Endothelial cell of umbilical vein (primary cell): Measurements from ENCODE around the gene INCENP. TPM values are rescaled to one million over a fixed set of nuclear protein-coding genes. Genes with fewer than 3 reads are reported as not detected.

ENCODE experiments used
- BruUV-seq: library from RNA; stranded (reverse); fragments of 400-500 nt; replicated peaks from 2 replicates; lab custom pipeline; 2021; lab: Mats Ljungman, UMichigan
- CTCF ChIA-PET: fragments of 300-600, 350-600 bp; sonication (Branson Sonifier 250); formaldehyde crosslinking; loops from one replicate; lab custom pipeline; 2021; ENCODE audit warnings: antibody characterized with exemption, inconsistent platforms; lab: Charles Lee
- POLR2A ChIA-PET: fragments of 300-600, 350-600 bp; sonication (Branson Sonifier 250); formaldehyde crosslinking; loops from one replicate; lab custom pipeline; 2021; ENCODE audit warnings: antibody characterized with exemption, inconsistent platforms; lab: Charles Lee
- DNase-seq: peaks from one replicate; pipeline ENCODE4 v3.0.0-alpha.2; 2011; ENCODE audit warnings: low read depth, low spot score
- FAIRE-seq: peaks from 2 replicates; lab custom pipeline; 2011; peaks lifted over from hg19 to GRCh38; lab: Jason Lieb, UNC
- H2AFZ ChIP-seq: 2 replicates; pipeline ENCODE4 v1.6.0; 2012; ENCODE audit warnings: low read depth, low read length, control low read depth, inconsistent platforms
- H3K27ac ChIP-seq: 2 replicates; pipeline ENCODE4 v1.5.1; 2011; ENCODE audit warnings: low read depth, mild to moderate bottlenecking, control low read depth, low read length, moderate library complexity; ENCODE audit not compliant: insufficient read depth
- H3K27me3 ChIP-seq, 2 experiments: 2 replicates each; pipeline versions ENCODE4 v1.6.0 to v1.6.1; 2011; ENCODE audit warnings: low read length in 2 of 2, mixed read lengths in 1 of 2; ENCODE audit not compliant: control insufficient read depth in 2 of 2, insufficient read depth in 2 of 2
- H3K36me3 ChIP-seq, 2 experiments: 2 replicates in 1 of 2; 3 replicates in 1 of 2; pipeline ENCODE4 v1.5.1; 2011; ENCODE audit warnings: low read length in 2 of 2, mild to moderate bottlenecking in 1 of 2, moderate library complexity in 1 of 2; ENCODE audit not compliant: control insufficient read depth in 2 of 2, insufficient read depth in 2 of 2; ENCODE audit errors: extremely low read depth in 1 of 2
- H3K4me1 ChIP-seq: 3 replicates; pipeline ENCODE4 v1.5.1; 2011; ENCODE audit warnings: mild to moderate bottlenecking, low read length; ENCODE audit not compliant: control insufficient read depth, insufficient read depth; ENCODE audit errors: extremely low read depth
- H3K4me2 ChIP-seq: 2 replicates; pipeline ENCODE4 v1.6.1; 2011; ENCODE audit warnings: low read length, control low read depth, mixed read lengths; ENCODE audit not compliant: insufficient read depth
- H3K4me3 ChIP-seq, 3 experiments: fragments of 200-600 bp in 1 of 3; sonication (generic), shearing (Covaris generic) in 1 of 3; replicated peaks in 1 of 3; 2 replicates each; pipeline ENCODE4 v1.5.1; 2011 to 2016; ENCODE audit warnings: control low read depth in 3 of 3, low read length in 3 of 3, mild to moderate bottlenecking in 2 of 3, inconsistent platforms in 1 of 3, low read depth in 1 of 3, moderate library complexity in 1 of 3; ENCODE audit not compliant: insufficient read depth in 1 of 3
- H3K79me2 ChIP-seq: 2 replicates; pipeline ENCODE4 v1.6.0; 2012; ENCODE audit warnings: low read length, inconsistent platforms; ENCODE audit not compliant: control insufficient read depth, insufficient read depth
- H3K9ac ChIP-seq: replicated peaks from 2 replicates; pipeline ENCODE3; 2011; ENCODE audit warnings: low read length, control low read depth; ENCODE audit not compliant: insufficient read depth; ENCODE audit errors: extremely low read depth
- H3K9me1 ChIP-seq: replicated peaks from 3 replicates; pipeline ENCODE4 v1.6.0; 2011; ENCODE audit warnings: mild to moderate bottlenecking, low read length; ENCODE audit not compliant: control insufficient read depth, insufficient read depth; ENCODE audit errors: extremely low read depth
- H3K9me3 ChIP-seq: replicated peaks from 2 replicates; pipeline ENCODE4 v1.5.1; 2012; ENCODE audit warnings: low read length, inconsistent platforms; ENCODE audit not compliant: control insufficient read depth, insufficient read depth
- H4K20me1 ChIP-seq: replicated peaks from 2 replicates; pipeline ENCODE3; 2011; ENCODE audit warnings: mild to moderate bottlenecking, low read length; ENCODE audit not compliant: control insufficient read depth, insufficient read depth; ENCODE audit errors: extremely low read depth
- EZH2 ChIP-seq: IDR thresholded peaks from 2 replicates; pipeline ENCODE4 v1.6.1; 2012; ENCODE audit warnings: borderline replicate concordance, low read depth, mild to moderate bottlenecking, moderate library complexity, low read length, inconsistent platforms; ENCODE audit not compliant: severe bottlenecking
- FOS ChIP-seq: IDR thresholded peaks from 2 replicates; pipeline ENCODE4 v1.6.1; 2011; ENCODE audit warnings: mild to moderate bottlenecking, low read length, moderate library complexity, borderline replicate concordance; ENCODE audit not compliant: insufficient read depth
- GATA2 ChIP-seq: IDR thresholded peaks from 2 replicates; pipeline ENCODE4 v1.7.0; 2011; ENCODE audit warnings: low read depth, mild to moderate bottlenecking, moderate library complexity, mixed read lengths, low read length; ENCODE audit not compliant: insufficient read length, insufficient read depth
- JUN ChIP-seq: IDR thresholded peaks from 2 replicates; pipeline ENCODE4 v1.6.1; 2011; ENCODE audit warnings: borderline replicate concordance, low read depth; ENCODE audit not compliant: insufficient read length, insufficient read depth
- MYC ChIP-seq: IDR thresholded peaks from one replicate; pipeline ENCODE4 v1.6.1; 2011; ENCODE audit warnings: mild to moderate bottlenecking, low read depth, low read length
- POLR2A ChIP-seq: IDR thresholded peaks from 2 replicates; pipeline ENCODE4 v1.6.1; 2012; ENCODE audit warnings: low read depth, mild to moderate bottlenecking, control low read depth, low read length
- POLR2AphosphoS5 ChIP-seq: IDR thresholded peaks from 2 replicates; pipeline ENCODE4 v1.6.1; 2012; ENCODE audit warnings: low read depth, mild to moderate bottlenecking, control low read depth, low read length, moderate library complexity; ENCODE audit not compliant: insufficient read depth
- dilution Hi-C: fragments of 300-500 bp; cut with MboI; formaldehyde crosslinking; loops from one replicate; pipeline ENCODE4 v1.15.0; 2019; ENCODE audit warnings: low sequenced_read_pairs; ENCODE audit not compliant: extremely low pct_ligation_motif_present
- intact Hi-C: fragments of 100-400 bp; cut with micrococcal nuclease; formaldehyde crosslinking; loops from one replicate; pipeline ENCODE4 v1.10.0; 2022
- polyA plus RNA-seq, 4 experiments: library from polyadenylated mRNA; depleted of rRNA in 3 of 4; stranded (reverse) in 3 of 4; unstranded in 1 of 4; fragments of >200 nt; gene quantifications; 2 replicates each; pipeline versions ENCODE4 v1.2.1 to v1.2.3, GENCODE V29; 2011 to 2012; ENCODE audit warnings: missing spikeins in 1 of 4
- total RNA-seq: library from RNA; stranded (reverse); gene quantifications from 2 replicates; pipeline ENCODE4 v1.2.3, GENCODE V29; 2021
- TF ChIP-seq, protein P1 (sequence below): IDR thresholded peaks from 2 replicates; pipeline ENCODE4 v1.6.1; 2011; ENCODE audit not compliant: insufficient read depth, insufficient read length
- TF ChIP-seq, protein P2 (sequence below), 2 donors: IDR thresholded peaks; 1 replicate in 1 of 2; 2 replicates in 1 of 2; pipeline ENCODE4 v1.5.1; 2011; ENCODE audit warnings: low read length in 2 of 2, mild to moderate bottlenecking in 2 of 2, moderate library complexity in 2 of 2, control low read depth in 1 of 2, inconsistent platforms in 1 of 2, low read depth in 1 of 2; ENCODE audit not compliant: insufficient read depth in 1 of 2; ENCODE audit errors: extremely low read depth in 1 of 2

Gene INCENP
- total and polyA plus RNA-seq, 2 donors (not counting 3 experiments of a cell fraction or from before 2014, with no cell fraction given), result 22.9 to 86.8 TPM

DNA sequence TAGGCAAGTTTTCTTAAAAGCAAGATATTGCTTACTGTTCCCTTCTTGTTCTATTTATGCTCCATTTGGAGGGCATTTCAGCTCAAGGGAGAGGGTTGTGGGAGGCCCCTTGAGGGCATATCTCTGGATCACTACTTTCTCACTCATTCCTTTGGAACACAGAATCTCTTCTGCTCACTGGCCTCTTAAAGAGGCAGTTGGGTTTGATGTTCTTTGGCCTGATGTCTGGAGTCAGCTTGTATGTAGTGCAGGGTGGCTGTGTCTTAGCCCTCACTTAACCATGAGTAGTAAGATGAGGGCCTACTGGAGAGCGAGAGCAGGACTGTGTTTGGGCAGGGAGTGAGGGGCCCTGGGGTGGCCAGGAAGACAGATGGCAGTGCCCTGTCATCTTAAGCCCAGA, 3.6 kb downstream of the INCENP start:
- Histone ChIP-seq H3K4me3 (no peak overlapping the region), H3K27ac (no peak overlapping the region), H3K9me3 (no peaks in the 10 kb centered on the region), H3K9me1 (no peaks in the 10 kb centered on the region), H3K27me3 (no peaks in the 10 kb centered on the region), H3K36me3 (peaks cover 2 to 25% of the 10 kb centered on the region in 2 experiments), H3K9ac (no peak overlapping the region), H2AFZ (no peak overlapping the region), H3K4me1 (peaks cover 19% of the 10 kb centered on the region), H4K20me1 (no peaks in the 10 kb centered on the region), H3K4me2 (no peak overlapping the region), H3K79me2 (peaks cover 86% of the 10 kb centered on the region)
- DNase-seq, result no peak
- no peak for FAIRE-seq
- dilution Hi-C loops (no loop called here), intact Hi-C loops (no loop called here)
- POLR2A ChIA-PET, result no interaction called here
- TF ChIP-seq MYC, result no peak
- TF ChIP-seq GATA2, result no peak
- no peak for TF ChIP-seq EZH2
- no peak for TF ChIP-seq JUN
- TF ChIP-seq, protein P1, sequence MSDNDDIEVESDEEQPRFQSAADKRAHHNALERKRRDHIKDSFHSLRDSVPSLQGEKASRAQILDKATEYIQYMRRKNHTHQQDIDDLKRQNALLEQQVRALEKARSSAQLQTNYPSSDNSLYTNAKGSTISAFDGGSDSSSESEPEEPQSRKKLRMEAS, result no peak
- TF ChIP-seq, protein P2, sequence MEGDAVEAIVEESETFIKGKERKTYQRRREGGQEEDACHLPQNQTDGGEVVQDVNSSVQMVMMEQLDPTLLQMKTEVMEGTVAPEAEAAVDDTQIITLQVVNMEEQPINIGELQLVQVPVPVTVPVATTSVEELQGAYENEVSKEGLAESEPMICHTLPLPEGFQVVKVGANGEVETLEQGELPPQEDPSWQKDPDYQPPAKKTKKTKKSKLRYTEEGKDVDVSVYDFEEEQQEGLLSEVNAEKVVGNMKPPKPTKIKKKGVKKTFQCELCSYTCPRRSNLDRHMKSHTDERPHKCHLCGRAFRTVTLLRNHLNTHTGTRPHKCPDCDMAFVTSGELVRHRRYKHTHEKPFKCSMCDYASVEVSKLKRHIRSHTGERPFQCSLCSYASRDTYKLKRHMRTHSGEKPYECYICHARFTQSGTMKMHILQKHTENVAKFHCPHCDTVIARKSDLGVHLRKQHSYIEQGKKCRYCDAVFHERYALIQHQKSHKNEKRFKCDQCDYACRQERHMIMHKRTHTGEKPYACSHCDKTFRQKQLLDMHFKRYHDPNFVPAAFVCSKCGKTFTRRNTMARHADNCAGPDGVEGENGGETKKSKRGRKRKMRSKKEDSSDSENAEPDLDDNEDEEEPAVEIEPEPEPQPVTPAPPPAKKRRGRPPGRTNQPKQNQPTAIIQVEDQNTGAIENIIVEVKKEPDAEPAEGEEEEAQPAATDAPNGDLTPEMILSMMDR (IDR thresholded peaks at IDR 0.05; ENCODE audit: extremely low read depth in 1 of 2, insufficient read depth in 1 of 2, low read depth in 1 of 2, low read length in 2 of 2), result no peak
- TF ChIP-seq POLR2A, result no peak
- no peak for TF ChIP-seq FOS
- no peak for TF ChIP-seq POLR2AphosphoS5
- BruUV-seq, result no TSS peak
- CTCF ChIA-PET, result no interaction called here
